ENCODE data around the gene EHD4.

DNA sequence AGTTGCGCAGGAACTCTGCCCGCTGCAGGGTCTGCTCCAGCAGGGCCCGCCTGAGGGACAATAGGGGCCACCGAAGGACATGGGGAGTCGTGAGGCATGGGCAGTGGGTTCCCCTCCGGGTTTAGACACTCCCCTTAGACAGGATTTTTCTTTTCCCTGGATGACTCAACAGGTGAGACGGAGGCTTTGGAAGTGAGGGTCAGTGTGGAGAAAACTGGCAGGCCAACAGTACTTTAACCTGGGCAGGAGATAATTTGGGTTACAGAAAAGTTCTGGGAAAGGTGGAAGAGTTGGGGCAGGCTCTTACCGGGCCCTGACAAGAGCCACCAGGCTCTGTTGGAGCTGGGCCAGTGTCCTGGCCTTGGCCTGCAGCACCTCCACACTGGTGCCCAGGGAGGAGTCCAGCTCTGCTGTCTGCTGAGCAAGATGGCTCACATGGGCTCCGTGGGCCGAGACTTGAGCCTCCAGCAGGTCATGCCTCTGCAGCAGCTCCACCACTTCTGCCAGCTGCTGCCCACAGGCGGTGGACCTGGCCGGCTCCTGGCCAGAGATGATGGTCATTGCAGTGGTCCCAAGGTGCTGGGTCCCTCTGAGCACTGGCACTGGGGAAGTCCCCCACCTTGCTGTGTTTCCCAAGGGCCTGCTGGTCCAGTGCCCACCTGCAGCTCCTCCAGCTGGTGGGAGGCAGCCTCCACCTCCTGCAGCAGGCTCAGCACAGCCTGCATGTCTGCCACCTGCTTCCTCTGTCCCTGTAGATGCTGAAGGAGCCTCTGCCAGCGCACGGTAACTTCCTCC is 89.5 kb downstream of the EHD4 start:
- TF ChIP-seq, protein P1, sequence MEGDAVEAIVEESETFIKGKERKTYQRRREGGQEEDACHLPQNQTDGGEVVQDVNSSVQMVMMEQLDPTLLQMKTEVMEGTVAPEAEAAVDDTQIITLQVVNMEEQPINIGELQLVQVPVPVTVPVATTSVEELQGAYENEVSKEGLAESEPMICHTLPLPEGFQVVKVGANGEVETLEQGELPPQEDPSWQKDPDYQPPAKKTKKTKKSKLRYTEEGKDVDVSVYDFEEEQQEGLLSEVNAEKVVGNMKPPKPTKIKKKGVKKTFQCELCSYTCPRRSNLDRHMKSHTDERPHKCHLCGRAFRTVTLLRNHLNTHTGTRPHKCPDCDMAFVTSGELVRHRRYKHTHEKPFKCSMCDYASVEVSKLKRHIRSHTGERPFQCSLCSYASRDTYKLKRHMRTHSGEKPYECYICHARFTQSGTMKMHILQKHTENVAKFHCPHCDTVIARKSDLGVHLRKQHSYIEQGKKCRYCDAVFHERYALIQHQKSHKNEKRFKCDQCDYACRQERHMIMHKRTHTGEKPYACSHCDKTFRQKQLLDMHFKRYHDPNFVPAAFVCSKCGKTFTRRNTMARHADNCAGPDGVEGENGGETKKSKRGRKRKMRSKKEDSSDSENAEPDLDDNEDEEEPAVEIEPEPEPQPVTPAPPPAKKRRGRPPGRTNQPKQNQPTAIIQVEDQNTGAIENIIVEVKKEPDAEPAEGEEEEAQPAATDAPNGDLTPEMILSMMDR (IDR thresholded peaks at IDR 0.05; ENCODE audit: low read length) = no peak
- no peak for TF ChIP-seq EZH2 (optimal IDR thresholded peaks at IDR 0.05; ENCODE audit: low read depth, low read length)

Data from MM.1S (cell line).